ENCODE measurements around the gene RPH3AL.

Gene RPH3AL

DNA sequence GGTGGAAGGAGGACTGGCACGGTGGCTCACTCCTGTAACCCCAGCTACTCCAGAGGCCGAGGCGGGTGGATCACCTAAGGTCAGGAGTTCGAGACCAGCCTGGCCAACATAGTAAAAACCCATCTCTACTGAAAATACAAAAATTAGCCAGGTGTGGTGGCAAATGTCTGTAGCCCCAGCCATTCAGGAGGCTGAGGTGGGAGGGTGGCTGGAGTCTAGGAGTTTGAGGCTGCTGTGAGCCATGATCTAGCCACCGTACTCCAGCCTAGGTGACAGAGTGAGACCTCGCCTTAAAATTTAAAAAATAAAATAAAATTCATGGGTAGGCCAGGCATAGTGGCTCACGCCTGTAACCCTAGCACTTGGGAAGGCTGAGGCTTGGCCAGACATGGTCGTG, 1.2 kb upstream of the RPH3AL start:
- no peak overlapping the region for H3K4me3 ChIP-seq (ENCODE audit: low read depth, low read length)

DNA sequence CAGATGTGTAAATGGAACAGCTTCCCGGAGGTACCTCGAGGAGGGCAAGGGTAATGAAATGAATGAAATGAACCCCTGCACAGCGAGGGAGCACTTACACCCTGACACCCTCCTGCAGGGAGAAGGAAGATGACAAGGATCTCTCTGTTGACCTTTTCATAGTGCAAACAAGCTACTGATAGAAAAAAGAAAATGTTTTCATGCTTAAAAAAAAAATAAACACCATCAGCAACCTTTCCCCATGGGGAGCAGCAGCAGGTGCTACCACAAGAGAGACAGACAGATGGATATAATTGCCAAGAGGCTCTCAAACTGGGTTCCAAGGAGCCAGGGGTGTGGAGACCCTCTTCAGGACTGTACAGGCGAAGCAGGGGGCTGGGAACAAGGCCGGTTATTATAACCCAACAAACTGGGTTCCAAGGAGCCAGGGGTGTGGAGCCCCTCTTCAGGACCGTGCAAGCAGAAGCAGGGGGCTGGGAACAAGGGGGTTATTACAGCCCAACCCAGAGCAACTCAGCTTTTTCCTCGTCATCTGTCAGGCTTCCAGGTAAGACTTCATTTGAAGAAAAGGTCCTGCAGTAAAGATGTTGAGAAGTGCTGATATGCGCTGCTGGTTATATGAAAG, 718 bp upstream of the RPH3AL start:
- no peak overlapping the region for H3K4me3 ChIP-seq (ENCODE audit: low read depth, low read length)

DNA sequence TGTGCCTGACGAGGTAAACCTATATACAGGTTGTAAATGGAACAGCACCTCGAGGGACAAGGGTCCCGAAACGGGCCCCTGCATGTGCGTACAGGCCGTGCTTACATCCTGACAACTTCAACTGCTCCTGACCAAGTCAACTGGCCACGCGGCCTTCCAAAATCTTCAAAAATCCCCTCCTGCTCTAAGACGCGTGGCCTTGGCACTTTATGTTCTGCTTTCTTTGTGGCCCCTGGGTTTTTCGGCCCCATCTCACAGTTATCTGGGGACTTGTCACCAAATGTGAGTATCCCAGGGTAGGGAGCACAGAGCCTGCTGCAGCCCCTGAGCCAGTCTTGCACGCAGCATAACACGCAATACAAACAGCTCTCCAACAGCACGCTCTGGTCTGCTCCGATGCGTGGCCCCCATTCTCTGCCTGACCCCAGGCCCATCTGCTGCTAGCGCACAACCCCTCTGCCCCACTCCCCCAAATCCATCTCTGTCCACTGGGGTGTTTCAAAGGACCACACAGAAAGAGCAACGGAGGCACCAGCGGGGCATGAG, 659 bp downstream of the RPH3AL start:
- no peak overlapping the region for H3K4me3 ChIP-seq (ENCODE audit: low read depth, low read length)

DNA sequence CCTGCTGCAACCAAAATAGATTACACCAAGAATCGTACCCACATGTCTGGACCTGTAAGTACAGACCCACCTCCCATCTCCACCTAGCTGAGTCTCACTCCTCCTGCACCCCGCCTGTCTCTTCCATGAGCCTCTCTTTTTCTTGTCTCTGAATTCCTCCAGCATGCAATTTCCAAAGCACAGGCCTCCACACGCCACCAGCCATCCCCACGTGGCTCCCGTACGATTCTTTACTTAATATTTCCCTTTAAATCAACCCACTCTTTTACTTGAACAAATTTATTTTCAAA, 1.2 kb downstream of the RPH3AL start:
- H3K4me3 ChIP-seq (ENCODE audit: low read depth, low read length) = no peak overlapping the region

DNA sequence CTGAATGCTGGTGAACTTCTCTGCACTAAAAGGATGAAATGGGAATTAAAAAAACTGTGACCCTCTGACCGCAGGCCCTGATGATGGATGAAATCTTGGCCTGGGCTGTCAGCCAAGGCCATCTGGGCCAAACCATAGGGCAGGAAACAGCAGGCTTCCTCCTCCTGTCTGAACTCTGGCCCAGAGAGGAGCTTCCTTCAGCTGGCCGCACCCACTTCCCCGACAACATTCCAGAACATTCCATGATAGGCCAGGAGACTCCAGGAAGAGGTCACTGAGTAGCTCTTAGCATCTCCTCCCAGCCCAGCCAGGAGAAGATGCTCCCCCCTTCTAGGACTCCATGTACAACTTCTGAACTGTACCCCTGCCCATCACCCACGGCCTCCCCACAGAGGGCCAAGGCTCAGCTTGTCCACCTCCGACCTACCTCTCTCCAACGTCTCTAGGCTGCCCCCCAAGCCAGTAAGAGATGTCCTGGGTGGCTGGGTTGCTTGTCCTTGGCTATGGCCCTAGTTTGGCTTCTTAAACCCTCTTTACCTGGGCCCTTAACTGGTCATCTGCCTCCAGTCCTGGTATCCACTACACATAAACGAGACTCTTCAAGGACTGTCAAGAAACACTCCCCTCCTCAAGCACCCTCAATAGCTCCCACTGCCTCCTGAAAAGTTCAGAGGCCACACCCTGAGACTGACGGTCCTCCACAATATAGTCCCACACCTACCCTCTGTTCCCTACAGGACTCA, 1.7 kb downstream of the RPH3AL start:
- H3K4me3 ChIP-seq (ENCODE audit: low read depth, low read length) = no peak overlapping the region

DNA sequence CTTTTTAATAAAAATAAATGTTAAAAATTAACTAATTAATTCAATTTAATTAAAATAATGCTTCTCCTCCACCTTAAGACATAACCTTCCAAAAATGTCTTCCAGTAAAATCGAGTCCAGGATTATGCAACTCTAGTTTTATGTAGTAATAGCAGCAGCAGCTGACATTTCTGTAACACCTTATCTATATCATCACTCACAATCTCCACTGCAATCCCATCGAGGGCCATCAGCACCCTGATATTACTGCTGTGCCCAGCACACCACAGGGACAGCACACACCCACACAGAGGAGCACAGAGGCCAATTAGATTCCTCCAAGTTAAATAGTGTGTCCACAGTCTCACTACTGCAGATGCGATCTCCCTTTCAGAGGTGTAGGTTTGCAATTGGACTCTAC, 2.9 kb downstream of the RPH3AL start:
- H3K4me3 ChIP-seq (ENCODE audit: low read depth, low read length) = no peak overlapping the region

DNA sequence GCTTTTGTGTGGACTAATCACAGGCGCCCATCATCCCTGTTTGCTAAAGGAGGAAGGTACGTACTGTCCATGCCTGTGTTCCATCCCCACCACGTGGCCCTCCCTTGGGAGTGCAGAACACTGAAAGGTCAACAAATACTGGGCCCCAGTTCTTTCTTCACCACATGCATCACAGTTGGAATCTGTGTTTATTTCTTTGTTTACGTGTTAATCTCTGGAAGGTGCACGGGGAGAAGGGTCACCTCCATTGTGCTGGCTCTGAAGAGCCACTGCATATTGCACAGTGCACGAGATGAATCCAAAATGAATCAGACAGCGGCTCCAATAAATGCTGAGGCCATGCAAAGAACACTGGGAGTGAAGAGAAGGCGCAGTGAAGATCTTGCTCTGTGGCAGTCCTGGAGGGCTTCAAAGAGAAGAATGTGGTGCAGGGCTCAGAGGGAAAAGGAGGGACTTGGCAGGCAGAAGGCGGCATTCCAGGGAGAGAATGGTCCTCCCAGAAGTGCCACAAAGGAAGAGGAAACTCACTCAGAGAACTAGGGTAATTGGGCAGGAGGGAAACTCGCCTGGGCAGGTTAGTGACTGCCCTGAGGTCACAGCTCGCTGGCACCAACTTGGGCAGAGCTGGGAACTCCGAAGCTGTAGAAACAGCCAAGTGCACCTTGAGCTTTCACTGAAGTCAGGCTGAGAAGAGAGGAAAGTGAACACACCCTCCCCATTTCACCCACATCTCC, 3.7 kb downstream of the RPH3AL start:
- H3K4me3 ChIP-seq (ENCODE audit: low read depth, low read length) = no peak overlapping the region

DNA sequence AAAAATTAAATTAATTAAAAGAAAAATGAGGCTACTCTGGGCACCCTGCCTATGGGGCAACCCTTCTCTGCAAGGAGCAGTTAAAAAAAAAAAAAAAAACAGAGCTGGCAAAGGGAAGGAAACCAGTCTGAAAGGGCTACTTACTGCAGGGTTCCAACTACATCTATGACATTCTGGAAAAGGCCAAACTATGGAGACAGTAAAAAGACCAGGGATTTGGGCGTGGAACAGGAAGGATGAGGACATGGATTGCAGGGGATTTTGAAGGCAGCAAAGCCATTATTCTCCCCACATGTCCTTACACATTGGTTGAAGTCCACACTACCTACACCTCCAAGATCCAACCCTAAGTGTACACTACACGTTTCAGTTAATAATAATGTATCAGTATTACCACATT, 4.6 kb downstream of the RPH3AL start:
- H3K4me3 ChIP-seq (ENCODE audit: low read depth, low read length) = no peak overlapping the region

DNA sequence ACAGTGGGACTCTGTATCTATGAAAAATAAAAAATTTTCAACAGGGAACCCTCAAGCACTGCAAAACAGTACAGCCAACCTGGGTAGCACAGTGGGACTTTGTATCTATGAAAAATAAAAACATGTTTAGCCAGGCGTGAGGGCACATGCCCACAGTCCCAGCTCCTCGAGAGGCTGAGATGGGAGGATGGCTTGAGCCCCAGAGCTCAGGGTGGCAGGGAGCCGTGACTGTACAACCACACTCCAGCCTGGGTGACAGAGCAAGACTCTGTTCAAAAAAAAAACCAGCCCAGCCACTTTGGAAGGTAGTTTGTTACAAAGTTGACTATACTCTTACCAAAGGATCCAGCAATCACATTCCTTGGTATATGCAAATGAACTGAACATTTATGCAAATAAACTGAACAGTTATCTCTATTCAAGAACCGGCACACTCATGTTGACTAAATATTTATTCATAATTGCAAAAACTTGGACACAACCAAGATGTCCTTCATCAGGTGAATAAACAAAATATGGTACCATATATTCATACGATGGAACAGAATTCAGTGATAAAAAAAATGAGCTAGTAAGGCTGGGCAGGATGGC, 5.2 kb downstream of the RPH3AL start:
- no peak overlapping the region for H3K4me3 ChIP-seq (ENCODE audit: low read depth, low read length)

DNA sequence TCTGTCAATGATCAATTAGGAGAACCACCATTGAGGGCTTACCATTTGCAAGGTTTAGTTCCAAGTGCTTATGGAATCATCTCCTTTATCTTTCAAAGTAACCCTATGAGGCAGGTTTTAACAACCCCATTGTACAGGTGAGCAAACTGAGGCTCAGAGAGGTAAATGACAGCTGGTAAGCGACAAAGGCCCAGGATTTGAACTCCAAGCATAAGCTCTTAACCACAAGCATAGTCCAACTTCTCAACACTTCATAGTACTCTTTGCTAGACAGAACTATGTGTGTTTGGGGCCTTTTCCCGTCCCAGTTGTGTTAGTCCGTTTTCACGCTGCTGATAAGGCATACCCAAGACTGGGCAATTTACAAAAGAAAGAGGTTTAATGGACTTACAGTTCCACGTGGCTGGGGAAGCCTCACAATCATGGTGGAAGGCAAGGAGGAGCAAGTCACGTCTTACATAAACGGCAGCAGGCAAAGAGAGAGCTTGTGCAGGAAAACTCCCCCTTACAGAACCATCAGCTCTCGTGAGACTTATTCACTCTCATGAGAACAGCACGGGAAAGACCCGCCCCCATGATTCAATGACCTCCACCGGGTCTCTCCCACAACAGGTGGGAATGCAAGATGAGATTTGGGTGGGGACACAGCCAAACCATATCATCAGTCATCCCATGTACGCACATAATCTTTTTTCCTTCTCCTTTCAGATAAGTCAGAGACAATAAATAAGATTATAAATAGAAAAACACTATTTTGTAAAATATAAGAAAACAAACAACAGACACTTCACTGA, 6.4 kb downstream of the RPH3AL start:
- H3K4me3 ChIP-seq (ENCODE audit: low read depth, low read length) = no peak overlapping the region

DNA sequence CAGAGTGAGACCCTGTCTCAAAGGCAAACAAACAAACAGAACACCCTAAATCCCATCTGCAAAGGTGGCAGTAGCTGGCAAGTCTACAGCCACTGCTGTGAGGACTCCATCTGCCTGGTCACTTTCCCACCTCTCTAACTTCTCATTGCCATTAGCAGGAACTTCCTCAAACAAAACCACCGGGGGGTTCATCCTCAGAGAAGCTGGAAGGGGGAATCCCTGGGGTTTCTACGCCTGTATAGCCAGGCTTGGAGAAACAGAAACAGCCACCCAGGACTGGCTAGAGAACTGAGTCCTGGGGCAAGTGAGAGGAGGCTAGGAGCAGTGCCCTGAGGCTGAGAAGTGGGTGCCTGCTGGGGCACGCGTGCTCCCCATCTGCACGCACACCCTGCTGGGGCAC, 7.3 kb downstream of the RPH3AL start:
- no peak overlapping the region for H3K4me3 ChIP-seq (ENCODE audit: low read depth, low read length)

DNA sequence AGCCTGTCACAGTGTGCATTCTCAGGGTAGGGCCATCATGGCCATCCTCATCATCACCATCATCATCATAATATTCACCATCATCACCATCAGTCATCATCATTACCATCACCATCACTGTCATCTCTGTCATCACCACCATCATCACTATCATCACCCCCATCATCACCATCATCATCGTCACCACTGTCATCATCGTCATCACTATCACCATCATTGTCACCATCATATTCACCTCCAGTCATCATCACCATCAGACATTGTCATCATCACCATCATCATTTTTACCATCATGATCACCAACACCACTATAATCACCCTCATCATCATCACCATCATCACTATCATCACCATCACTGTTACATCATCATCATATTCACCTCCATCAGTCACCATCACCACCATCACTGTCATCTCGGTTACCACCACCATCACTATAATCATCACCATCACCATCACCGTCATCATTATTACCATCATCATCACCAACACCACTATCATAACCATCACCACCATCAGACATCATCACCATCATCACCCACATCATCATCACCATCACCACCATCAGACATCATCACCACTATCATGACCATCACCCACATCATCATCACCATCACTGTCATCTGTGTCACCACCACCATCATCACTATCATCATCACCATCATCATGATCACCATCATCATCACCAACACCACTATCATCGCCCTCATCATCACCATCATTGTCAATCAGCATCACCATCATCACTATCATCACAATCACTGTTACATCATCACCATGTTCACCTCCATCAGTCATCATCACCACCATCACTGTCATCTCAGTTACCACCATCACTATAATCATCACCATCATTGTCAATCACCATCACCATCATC, 8.5 kb downstream of the RPH3AL start:
- H3K4me3 ChIP-seq (ENCODE audit: low read depth, low read length) = no peak overlapping the region

DNA sequence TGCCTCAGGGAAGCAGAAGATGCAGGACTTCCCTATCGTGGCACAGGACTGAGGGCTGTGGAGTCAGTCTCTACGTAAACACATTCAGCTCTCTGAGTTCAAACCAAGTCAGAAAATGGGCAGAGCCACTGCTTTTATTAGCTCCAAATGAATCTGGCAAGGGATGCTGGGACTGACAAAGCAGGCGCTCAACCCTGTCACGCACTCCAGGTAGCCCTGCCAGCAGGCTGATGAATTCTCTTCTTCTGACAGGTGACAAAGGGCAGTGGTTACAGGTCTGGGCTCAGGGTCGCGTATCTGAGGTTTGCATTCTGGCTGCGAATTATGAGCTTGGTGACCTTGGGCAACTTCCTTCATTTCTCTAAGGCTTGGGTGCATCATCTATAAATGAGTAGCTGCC, 9.4 kb downstream of the RPH3AL start:
- no peak overlapping the region for H3K4me3 ChIP-seq (ENCODE audit: low read depth, low read length)

DNA sequence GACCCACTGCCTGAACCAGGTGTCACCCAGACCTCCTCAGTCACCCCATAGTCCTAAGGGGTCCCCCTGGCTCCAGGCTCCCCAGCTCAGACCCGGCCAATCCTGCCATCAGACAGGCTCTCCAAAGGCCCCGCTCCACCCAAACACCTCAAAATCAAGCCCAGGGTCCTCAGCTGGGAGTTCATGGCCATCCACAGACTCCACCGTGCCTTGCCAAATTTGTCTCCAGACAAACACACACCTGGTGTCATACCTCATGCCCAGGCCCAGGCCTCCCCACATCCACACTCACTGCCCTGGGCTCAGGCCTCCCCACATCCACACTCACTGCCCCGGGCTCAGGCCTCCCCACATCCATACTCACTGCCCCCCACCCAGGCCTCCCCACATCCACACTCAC, 12.5 kb downstream of the RPH3AL start:
- no peak overlapping the region for H3K4me3 ChIP-seq (ENCODE audit: low read depth, low read length)

DNA sequence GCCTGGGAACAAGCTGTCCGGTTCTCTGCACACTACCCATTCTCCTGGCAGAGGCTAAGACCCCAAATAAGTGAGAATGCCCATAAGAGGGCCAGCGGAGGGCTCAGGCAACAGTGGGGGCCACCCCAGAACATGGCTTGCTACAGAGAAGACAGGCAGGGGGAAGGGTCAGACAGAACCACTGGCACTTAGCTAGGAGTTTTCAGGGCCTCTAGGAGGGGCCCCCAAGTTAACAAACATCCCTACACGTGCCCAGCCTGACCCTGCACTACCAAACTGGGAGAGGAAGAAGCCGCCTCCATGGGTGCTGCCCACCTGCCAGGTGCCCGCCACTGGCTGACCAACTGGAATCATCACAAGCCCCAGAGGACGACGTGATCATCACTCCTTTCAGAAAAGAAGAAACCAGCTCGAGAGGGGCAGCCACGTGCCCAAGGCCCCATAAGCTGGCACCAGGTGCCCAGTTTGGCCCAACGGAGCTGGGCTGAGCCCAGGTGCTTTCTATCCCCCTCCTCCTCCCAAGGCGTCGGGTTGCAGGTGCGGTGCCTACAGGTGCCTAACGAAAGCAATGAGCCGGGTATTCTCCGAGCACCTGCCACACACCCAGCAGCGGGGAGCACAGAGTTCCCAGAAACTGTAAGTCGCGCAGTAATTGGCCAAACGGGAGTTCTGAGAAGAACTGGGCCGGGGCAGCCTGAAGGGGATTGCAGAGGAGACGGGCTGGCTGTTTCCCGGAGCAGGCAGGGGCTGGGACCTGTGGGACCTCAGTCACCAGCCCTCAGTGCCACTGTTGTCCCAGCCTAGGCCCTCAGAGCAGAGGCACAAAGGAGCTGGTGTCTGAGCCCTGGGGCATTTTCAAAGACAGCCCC, 13.2 kb downstream of the RPH3AL start:
- H3K4me3 ChIP-seq (ENCODE audit: low read depth, low read length) = no peak overlapping the region

DNA sequence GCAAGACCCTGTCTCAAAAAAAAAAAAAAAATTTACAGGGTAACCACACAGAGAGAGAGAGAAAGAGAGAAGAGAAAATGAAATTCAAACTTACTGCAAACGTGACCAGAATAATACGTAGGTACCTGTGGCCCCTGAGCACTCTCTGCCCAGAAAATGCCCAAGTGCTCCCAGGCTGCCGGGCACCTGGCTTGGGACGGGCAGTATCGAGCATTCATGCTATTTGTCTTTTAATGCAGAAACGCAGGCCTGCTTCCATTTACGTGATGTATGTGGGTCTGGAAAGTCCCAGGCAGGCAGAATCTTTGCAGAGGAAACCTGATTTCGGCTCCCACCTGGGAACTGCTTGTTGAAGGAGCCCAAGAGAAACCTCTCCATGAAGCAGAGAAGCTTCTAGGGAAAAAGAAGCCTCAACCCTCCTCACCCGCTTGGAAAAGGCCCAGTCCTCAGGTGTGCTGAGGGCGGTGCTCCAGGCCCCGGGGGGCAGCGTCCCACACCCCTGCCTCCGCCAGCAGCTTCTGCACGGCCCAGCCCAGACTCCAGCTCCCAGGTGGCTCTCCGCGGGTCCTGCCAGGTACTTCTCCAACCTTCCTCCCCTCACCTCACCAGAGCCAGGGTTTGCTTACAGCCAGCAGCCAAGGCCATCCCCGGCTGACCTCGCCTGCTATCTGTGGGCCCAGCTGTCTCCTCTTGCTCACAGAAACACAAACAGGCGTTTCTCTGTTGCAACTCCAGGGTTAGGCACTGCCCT, 14.0 kb downstream of the RPH3AL start:
- no peak overlapping the region for H3K4me3 ChIP-seq (ENCODE audit: low read depth, low read length)

DNA sequence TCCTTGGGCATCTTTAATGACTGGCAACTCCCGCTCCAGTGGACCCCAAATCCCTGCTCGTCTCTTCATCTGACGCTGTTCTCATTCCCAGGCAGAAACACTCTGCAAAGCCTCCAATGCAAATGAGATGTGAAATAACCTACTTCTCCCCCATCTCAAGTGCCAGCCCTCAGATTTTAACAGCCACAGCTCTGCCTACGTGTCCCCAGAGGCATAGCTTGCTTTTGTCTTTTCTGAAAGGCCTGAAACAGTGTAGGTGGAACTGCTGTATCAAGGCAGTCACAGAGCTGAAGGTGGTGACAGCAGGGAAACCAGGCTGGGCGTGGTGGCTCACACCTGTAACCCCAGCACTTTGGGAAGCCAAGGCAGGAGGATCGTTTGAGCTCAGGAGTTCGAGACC, 14.7 kb downstream of the RPH3AL start:
- no peak overlapping the region for H3K4me3 ChIP-seq (ENCODE audit: low read depth, low read length)

DNA sequence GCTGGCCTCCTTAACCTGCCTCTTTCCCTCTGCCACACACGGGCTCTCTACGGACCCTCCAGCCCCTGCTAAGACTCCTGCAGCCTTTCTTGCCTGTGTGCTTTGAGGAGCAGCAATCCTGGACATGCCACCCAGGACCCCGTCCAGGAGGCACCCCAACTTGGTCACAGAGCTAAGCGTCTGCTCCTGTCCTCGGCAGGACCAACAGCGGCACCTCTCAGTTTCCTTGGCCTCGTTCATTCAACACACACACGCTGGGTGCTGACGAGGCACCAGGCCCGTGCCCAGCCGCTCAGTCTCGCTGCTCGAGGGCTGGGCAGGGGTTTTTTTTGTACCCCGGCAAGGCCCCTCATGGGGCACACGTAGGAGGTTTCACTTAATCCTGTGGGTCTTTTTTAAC, 15.2 kb downstream of the RPH3AL start:
- H3K4me3 ChIP-seq (ENCODE audit: low read depth, low read length) = no peak overlapping the region
